GM12892 (cell line): ENCODE measurements around the gene ARL15.

Experiments used
- POLR2A ChIP-seq: IDR thresholded peaks from 2 replicates; pipeline ENCODE4 v1.6.1; 2011; ENCODE audit warnings: low read depth, low read length, control low read depth
- POLR2AphosphoS5 ChIP-seq: IDR thresholded peaks from 2 replicates; pipeline ENCODE4 v1.6.1; 2011; ENCODE audit warnings: low read depth, low read length, control low read depth
- TAF1 ChIP-seq: IDR thresholded peaks from 2 replicates; pipeline ENCODE4 v1.6.1; 2011; ENCODE audit warnings: low read depth, mild to moderate bottlenecking, control low read depth, low read length, borderline replicate concordance

- TF ChIP-seq POLR2A (no peak), POLR2AphosphoS5 (no peak), TAF1 (no peak)
Measured at GRCh38 chr5:54320256-54320655, 9.9 kb upstream of the ARL15 start.
